GM19193 (cell line): Measurements from ENCODE around the gene TNS4.

Source experiments
- POLR2A ChIP-seq: IDR thresholded peaks from 4 replicates; pipeline ENCODE4 v1.6.1; 2011; ENCODE audit not compliant: insufficient read depth, insufficient read length; ENCODE audit errors: extremely low read depth

The TNS4 gene

GRCh38 chr17:40526668-40527067, 25.2 kb upstream of the TNS4 start:
- no peak for TF ChIP-seq POLR2A

- no peak for TF ChIP-seq POLR2A
These were observed 23.9 kb upstream of the TNS4 start for GRCh38 chr17:40525294-40525693.

- no peak for TF ChIP-seq POLR2A
These were observed 23.0 kb upstream of the TNS4 start for GRCh38 chr17:40524243-40524965.

GRCh38 chr17:40522961-40523310, 21.5 kb upstream of the TNS4 start:
- no peak for TF ChIP-seq POLR2A

- no peak for TF ChIP-seq POLR2A
These were observed 21.0 kb upstream of the TNS4 start for GRCh38 chr17:40522250-40522960.

- no peak for TF ChIP-seq POLR2A
These were observed 19.6 kb upstream of the TNS4 start for GRCh38 chr17:40520991-40521453.

GRCh38 chr17:40519089-40519775, 17.8 kb upstream of the TNS4 start:
- no peak for TF ChIP-seq POLR2A

GRCh38 chr17:40518401-40519088, 17.1 kb upstream of the TNS4 start:
- no peak for TF ChIP-seq POLR2A

- TF ChIP-seq POLR2A, result no peak
These were observed 16.6 kb upstream of the TNS4 start for GRCh38 chr17:40517981-40518380.

- TF ChIP-seq POLR2A, result no peak
These were observed 15.9 kb upstream of the TNS4 start for GRCh38 chr17:40517286-40517662.

- no peak for TF ChIP-seq POLR2A
These were observed 15.3 kb upstream of the TNS4 start for GRCh38 chr17:40516581-40517285.

GRCh38 chr17:40515491-40516041, 14.1 kb upstream of the TNS4 start:
- no peak for TF ChIP-seq POLR2A

- no peak for TF ChIP-seq POLR2A
These were observed 13.6 kb upstream of the TNS4 start for GRCh38 chr17:40515011-40515410.

GRCh38 chr17:40514013-40514875, 12.8 kb upstream of the TNS4 start:
- TF ChIP-seq POLR2A, result no peak

- no peak for TF ChIP-seq POLR2A
These were observed 10.3 kb upstream of the TNS4 start for GRCh38 chr17:40511667-40512220.
